ENCODE results near the gene ZNF593.

Gene ZNF593

DNA sequence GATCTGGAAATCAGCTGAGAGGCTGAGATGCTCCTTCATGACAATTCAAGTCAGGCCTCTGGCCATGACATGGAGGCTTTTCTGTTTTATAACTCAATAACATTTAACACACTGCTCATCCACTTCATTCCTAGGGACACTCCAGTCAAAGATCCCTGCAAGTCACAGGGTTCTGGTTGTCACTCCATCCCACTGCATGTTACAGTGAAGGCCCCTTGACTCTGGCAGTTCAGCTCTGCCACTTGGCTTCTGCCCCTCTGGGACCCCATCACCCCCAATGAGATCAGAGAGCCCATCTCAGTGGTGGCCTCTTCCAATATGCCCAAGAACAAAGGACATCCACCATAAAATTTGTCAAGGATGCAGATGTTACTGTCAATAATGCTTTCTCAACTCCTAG, 20.8 kb upstream of the ZNF593 start:
- ATAC-seq: no peak
- no peak for DNase-seq

DNA sequence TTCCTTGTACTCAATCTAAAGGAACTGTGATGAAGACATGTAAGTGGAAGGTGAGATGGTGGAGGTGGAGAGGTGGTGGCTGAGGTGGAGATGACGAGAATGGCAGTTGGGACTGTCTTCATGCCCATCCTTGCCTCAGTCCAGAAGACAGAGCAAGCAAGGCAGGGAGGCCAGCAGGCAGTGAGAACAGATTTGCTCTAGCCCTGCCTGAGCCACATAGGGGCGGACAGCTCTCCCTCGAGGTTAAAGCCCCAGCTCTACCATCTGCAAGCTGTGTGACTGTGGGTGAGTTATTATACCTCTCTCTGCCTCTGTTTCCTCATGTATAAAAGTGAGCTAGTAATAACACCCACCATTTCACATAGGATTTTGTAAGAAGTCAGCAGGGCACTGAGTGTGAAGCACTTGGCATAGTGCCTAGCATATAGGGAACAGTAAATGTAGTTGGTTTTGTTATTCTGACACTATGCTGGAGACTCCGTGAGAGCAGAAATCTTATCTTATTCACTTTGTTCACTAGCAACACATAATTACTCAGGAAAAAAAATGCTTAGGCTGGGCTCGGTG, 15.7 kb upstream of the ZNF593 start:
- DNase-seq: no peak
- ATAC-seq: no peak

DNA sequence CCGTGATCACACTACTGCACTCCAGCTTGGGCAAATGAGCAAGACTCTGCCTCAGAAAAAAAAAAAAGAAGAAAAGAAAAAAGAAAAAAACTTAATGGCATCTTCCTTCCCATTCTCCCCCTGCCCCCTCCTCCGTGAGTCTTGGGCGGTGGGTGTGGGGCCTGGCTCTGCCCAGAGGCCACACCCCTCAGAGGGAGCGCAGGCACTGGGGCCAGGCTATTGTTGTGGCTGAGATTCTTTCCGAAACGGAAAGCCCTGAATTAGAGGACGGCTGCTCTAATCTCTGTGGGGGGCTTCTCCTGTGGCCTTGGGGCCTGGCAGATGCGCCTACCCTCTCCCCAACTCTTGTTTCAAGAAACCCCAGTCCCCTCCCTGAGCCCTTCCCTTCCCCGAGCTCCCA, 15.0 kb upstream of the ZNF593 start:
- ATAC-seq: no peak
- no peak for DNase-seq

- DNase-seq (no peak), ATAC-seq (no peak)
These were observed 14.1 kb upstream of the ZNF593 start for GRCh38 chr1:26155370-26156284.

DNA sequence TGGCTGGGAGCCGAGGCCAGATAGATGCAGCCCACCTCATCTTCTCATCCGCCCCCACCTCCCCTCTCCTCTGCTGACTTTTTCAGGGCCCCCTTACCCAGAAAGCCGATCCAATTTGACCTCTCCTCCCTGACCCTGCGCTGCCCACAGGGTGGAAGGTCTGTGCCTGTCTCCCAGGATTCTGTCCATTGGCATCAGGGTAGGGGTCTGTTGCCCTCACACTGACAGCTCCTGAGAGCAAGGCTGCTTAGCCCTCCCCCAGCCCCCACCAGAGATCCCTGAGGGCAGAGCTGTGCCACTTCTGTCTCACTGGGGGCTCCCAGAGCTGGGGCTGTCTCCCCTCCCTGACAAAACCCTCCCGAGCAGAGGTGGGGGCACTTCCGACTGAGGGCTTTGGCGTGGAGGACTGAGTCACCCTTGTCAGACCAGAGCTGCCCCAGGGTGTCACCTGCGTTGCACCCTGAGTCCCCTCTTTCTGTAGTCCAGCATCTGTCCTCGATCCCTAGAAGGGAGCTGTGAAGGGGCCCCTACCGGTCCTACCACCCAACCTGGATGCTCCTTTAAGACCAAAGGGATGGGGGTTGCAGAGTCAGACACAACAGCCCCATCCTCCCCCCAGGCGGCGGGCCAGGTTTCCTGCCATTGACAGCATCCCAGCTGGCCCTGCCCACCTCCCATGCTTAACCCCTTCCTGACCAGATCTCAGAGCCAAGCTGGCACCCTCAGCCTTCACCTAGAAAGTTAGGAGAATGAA, 13.2 kb upstream of the ZNF593 start:
- DNase-seq (no peak), ATAC-seq (no peak)

GRCh38 chr1:26158271-26158907, 11.3 kb upstream of the ZNF593 start:
- ATAC-seq (no peak), DNase-seq (no peak)

- no peak for DNase-seq
- ATAC-seq: no peak
These were observed 10.6 kb upstream of the ZNF593 start, which contains the start of gene FAM110D for GRCh38 chr1:26158908-26159742. Gene FAM110D, plus strand, starts transcription at chr1:26159079. Its CDS starts 2,213 bp downstream, at chr1:26161292.

DNA sequence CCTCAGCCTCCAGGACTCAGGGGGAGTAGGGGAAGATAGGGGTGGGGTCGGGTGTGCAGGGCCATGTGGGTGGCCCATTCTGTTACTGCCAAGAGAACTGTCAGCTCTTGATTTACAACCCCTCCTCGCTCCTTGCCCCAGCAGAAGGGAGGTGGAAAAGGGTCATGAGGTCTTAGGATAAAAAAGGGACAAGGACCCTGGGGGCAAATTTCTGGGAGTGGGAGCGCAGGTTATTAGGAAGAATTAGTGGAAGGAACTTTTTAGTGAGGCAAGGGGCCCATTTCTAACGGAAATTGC, 10.0 kb upstream of the ZNF593 start:
- ATAC-seq (no peak), DNase-seq (no peak)

DNA sequence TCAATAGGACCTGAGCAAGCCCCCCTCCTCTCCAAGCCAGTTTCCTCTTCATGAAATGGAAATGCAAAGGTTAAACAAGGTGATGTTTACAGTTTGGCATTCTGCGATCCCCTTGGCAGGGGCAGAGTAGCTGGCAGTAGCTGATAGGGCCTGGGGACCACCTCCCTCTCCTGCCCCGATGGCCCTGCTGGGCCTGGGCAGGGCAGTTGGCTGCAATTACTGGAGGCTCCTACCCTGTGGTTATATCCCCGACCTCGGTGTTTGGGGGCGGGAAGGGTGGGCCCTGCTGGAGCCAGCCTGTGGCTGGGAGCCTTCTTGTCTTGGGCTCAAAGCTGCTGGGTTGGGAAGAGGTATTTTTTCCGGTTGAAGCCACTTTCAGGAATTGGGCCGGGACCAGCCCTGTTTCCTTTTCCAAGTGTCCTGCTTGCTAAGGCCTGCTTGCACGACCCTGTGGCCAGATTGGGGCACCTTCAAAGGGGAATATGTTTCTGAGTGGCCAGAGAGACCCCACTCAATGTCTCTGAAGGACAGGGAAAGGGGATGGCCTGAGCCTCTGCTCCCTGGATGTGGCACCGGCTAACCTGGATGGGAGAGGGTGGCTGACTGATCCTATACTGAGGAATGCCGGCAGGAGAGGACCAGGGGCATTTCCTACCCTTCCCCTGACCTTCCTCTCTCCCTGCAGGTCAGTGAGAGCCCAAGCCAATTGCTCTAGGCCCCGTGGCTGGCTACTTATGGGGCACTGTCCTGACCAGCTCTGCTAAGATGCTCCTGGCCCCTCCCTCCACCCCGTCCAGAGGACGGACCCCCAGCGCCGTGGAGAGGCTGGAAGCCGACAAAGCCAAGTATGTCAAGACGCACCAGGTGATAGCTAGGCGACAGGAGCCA, 8.9 kb upstream of the ZNF593 start:
- no peak for ATAC-seq
- no peak for DNase-seq

GRCh38 chr1:26161415-26162219, 8.1 kb upstream of the ZNF593 start:
- DNase-seq (peak; percentile 54), ATAC-seq (peak; percentile 49)

DNA sequence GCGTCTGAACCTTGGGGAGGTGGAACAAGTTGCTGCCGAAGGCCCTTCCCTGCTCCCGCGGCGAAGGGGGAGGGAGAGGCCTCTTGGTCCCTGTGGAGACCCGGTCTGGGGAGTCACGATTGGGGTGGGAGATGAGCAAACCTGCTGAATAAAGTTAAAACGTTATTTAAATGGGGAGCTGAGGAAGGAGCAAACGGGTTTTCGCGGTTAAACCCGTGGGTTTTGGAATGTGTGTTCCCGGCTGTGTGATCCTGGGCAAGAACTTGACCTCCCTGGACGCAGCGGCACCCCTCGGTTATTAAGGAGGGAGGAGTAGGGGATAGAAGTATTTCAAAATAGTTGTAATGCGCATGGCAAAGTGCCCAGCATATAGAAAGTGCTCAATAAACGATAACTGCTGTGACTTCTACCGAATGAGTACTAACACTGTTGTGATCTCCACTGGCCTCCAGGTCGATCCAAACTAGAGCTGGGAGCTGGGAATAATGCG, 7.4 kb upstream of the ZNF593 start:
- DNase-seq (no peak), ATAC-seq (no peak)

- DNase-seq (no peak), ATAC-seq (no peak)
These were observed 6.0 kb upstream of the ZNF593 start for GRCh38 chr1:26163684-26164035.

- ATAC-seq: no peak
- DNase-seq: peak; percentile 75
These were observed 5.5 kb upstream of the ZNF593 start for GRCh38 chr1:26164036-26164860.

DNA sequence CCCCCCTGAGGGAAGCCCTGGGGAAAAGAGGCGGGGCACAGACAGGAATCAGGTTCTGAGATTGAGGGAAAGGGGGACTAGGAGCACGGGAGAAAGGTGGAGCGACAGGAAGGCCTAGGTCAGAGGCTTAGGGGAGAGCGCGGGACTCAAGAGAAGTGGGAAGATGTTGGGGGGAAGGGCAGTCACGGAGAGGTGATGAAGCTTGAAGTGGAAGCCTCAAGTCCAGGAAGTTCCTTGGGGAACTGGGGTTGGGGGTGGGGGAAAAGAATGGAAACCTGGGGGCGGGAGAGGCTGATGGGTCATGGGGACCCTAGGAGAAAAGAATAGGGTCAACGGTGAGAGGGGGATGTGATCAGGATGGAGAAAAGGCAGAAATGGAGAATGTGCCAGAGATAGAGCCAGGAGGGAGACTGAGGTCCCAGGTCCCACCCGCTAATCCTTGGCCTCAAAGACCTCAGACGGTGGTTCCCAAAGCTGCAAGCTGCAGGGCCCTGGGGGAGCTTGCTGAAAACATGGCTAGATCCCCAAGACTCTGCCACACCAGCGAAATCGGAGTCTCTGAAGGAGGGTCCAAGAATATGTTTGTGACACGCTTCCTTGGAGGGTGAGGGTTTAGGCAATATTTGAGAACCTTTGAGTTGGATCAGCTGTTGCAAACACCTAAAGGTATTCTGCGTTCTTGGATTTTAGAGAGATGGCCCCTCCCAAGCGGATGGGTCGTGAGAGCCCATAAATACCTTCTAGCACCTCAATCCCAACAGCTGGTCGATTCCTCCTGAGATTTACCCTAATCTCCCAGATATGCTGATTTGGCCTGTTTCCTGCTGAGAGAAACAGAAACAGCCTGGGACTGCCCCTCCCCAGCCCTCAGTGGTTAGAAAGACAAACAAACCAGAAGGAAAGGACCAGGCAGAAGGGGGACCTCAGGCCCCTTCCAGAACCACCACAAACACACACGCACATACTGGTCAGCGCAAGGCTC, 4.6 kb upstream of the ZNF593 start:
- DNase-seq: no peak
- ATAC-seq: no peak

DNA sequence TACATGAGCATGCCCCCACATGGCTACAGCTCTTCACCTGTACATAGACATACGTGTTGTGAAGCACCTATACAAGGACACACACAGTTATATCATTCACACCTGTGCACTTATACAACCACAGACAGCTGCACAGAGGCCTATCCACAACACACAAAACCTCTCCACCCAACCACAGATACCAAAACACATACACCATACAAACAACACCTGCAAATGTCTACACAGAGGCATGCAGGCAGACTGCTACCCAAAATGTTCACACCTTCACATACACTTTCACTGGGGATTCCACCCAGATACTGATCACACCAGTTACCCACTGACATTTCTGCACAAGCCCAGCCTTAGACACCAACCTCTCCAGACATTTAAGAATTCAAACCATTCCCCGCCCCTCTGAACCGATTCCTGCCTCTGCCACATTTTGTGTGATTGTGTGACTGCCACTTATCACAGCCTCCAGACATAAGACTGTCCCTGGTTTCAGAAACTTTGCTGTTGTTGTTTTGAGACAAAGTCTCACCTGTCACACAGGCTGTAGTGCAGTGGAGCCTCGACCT, 2.9 kb upstream of the ZNF593 start:
- no peak for DNase-seq

GRCh38 chr1:26168410-26169197, 1.1 kb upstream of the ZNF593 start, which contains the start of gene C1orf232:
Gene C1orf232, minus strand, starts transcription at chr1:26168963. Its CDS starts 464 bp downstream, at chr1:26168499.
- no peak for DNase-seq
- no peak for ATAC-seq

More for the DNA sequence above, 2.9 kb upstream of the ZNF593 start:
- no peak for ATAC-seq
